DMS153 (cell line): Measurements from ENCODE around the gene KCNK18.

Experiments used
- DNase-seq: peaks from one replicate; lab custom pipeline; 2025; lab: John Stamatoyannopoulos, UW

The KCNK18 gene

DNA sequence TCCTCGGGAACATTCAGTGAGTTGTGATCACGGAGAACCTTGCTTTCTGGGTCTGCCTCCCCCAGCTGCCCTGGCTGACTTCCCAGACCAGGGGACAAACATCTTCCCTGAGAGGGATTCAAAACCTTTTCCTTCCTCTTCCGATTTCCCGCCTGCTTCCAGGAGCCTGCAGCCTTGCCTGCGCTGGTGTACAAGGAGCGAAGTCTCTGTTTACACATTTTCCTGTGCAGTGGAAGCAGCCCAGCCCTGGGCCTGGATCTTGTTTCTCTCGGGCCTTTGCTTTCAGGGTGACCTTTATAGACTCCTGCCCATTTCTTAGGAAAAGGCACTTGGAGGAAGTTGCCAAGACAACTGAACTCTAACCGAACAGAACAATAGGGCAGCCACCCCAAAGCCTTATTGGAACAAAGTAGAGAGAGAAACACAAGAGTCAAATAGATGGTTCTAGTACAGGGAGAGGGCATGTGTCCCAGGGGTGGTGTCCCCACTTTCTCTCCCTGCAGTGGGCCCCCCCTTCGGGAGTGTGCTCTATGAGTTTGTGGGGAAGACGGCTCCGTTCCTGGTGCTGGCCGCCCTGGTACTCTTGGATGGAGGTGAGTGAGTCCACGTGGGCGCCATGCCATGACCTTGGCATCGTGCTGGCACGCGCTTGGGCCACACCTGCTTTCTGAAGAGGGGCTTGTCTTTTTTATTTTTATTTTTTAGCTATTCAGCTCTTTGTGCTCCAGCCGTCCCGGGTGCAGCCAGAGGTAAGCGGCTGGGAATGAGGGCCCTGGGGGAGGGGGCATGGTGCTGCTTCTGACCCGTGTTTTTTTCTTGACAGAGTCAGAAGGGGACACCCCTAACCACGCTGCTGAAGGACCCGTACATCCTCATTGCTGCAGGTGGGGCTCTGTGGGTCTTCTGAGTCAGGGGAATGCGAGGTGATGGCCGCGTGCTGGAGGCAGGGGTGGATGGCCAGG, 57.8 kb downstream of the KCNK18 start:
- DNase-seq = no peak

DNA sequence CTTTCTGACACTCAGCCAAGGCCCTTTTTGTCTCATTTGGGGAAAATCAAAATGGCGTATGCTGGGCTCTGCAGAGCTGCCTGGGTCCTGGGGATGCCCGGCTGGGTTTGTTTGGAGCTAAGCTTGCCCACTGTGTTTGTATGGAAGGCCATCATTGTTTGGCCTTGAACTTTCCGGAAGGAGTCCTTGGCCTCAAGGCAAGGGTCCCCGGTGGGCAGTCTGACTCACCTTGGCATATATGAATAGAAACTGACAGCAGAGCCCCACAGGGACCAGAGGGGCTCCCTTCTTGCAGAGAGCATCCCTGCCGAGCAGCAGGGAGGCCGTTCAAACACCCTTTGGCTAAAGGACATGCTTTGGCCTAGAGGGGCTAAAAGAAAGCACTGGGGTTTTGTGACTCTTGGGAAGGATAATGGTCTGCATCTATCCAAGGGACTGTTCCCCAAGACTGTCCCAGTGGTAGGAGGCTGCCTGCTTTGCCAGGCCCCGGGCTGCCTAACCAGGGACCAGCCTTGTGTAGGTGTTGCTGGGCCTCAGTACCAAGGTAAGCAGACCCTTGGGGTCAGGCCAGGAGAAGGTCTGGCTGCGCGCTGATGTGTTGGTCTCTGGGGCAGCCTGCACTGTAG, 58.7 kb downstream of the KCNK18 start:
- DNase-seq = no peak

DNA sequence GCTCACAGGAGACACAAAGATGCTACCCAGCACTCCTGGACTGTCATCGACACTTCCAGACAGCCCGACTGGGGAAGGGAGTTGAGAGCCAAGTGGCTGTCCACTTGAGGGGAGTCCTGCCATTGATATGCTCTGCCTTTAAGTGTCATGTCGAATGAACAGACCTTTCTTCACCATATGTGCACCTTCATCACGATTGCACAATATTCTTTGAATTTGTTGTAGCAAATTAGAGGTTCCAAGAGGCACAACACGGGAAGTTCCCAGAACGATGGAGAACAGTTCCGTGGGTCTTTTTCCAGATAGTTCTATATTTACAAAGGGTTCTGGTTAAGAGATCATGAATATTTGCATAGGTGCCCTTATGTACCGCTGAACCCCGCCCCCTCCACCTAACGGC, 59.6 kb downstream of the KCNK18 start:
- DNase-seq = no peak

DNA sequence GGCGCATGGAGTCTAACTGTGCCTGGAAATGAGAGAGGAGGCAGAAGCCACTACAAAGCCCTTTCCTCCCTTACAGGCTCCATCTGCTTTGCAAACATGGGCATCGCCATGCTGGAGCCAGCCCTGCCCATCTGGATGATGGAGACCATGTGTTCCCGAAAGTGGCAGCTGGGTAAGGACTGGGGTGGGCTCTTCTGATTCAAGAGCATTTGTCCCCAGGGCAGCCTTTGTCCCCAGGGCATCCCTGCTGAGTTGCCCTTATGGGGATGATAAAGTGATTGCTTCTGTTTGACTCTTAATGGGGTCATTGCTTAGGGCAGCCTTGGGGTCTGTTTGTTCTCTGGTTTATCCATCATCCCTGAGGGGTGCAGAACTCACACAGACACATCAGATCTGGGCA, 60.4 kb downstream of the KCNK18 start:
- no peak for DNase-seq

DNA sequence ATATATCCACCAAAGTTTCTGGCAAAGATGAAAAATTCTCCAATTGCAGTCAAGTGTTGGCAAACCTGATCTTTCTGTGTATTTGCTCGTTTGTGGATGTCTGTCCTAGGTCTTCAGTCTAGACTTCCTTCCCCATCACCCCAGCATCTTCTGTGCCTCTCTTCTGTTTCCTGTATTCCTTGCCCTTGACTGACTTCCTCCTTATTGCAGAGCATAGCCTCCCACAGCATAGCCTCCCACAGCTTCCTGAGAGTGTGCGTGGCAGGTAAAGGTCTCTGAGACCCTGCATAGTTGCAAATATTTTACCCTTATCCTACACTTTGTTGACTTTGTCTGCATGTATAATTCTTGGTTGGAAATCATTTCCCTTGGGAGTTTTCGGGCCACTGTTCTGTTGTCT, 62.0 kb downstream of the KCNK18 start:
- DNase-seq = no peak
